ENCODE data around the gene TSPAN2. TPM values are rescaled to one million over a fixed set of nuclear protein-coding genes. Genes with fewer than 3 reads are reported as not detected.

The TSPAN2 gene
- total and polyA plus RNA-seq, 9 of the 15 experiments (the other 6 are each of a cell fraction or from before 2014, with no cell fraction given), result not detected

GRCh38 chr1:115113766-115114165 is 24.5 kb upstream of the TSPAN2 start:
- no peaks in the 10 kb centered on the region for H3K36me3 ChIP-seq (ENCODE audit: control insufficient read depth, insufficient read depth, low read length)
- no peaks in the 10 kb centered on the region for H3K9me1 ChIP-seq (ENCODE audit: control insufficient read depth, insufficient read depth, low read length)
- H2AFZ ChIP-seq (ENCODE audit: low read depth, low read length), result no peak overlapping the region
- no TSS peak for BruUV-seq (replicated peaks)
- no peak overlapping the region for H3K27ac ChIP-seq (ENCODE audit: extremely low read depth, low read depth, low read length)
- H3K4me1 ChIP-seq (replicated peaks in 1 of 2; ENCODE audit: control insufficient read depth in 2 of 2, insufficient read depth in 2 of 2, low read length in 2 of 2), result no peaks in the 10 kb centered on the region
- CTCF ChIA-PET (ENCODE audit: low intra/inter-chr PET ratio), result no interaction called here
- TF ChIP-seq HNRNPL (IDR thresholded peaks at IDR 0.05; ENCODE audit: low read depth, low read length) (no peak), EGR1 (conservative IDR thresholded peaks at IDR 0.05) (0 out of 2 replicates have a peak, but pooled peaks have one; percentile 19)
- TF ChIP-seq, protein P1, sequence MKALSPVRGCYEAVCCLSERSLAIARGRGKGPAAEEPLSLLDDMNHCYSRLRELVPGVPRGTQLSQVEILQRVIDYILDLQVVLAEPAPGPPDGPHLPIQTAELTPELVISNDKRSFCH (CRISPR knock-in tag; IDR thresholded peaks at IDR 0.05), result no peak
- TF ChIP-seq, protein P1 (tag; IDR thresholded peaks at IDR 0.05), result no peak
- H3K9me3 ChIP-seq (replicated peaks; ENCODE audit: control insufficient read depth, insufficient read depth, low read depth, low read length), result no peaks in the 10 kb centered on the region
- in situ Hi-C loops (cut with MboI) (no loop called here), intact Hi-C loops (cut with micrococcal nuclease) (loop anchor here (1.0 kb wide), 1 partner anchor 134 kb away; no protein-coding TSS in a partner anchor)
- no peak overlapping the region for H3K9ac ChIP-seq (ENCODE audit: insufficient read depth in 1 of 2, low read depth in 2 of 2, low read length in 2 of 2)
- WGBS (ENCODE audit: insufficient coverage, low coverage, missing lambda C conversion rate), result 0% methylated on average over 4 of the region's 4 CpGs
- peaks cover 0 to 27% of the 10 kb centered on the region in 2 experiments; a peak in 4 of 5 replicates for H3K27me3 ChIP-seq (ENCODE audit: control insufficient read depth in 2 of 2, insufficient read depth in 2 of 2, low read length in 2 of 2)
- POLR2A ChIA-PET, result no interaction called here
- no peaks in the 10 kb centered on the region for H3K79me2 ChIP-seq (ENCODE audit: control insufficient read depth, insufficient read depth, low read length)
- no peak overlapping the region for H3K4me2 ChIP-seq (ENCODE audit: insufficient read depth, low read length)
- no peak for DNase-seq (ENCODE audit: extremely low read depth in 1 of 4, low spot score in 3 of 4)
- no peak for FAIRE-seq
- no peaks in the 10 kb centered on the region; the same call in 1 of the 2 replicates for H4K20me1 ChIP-seq (replicated peaks; ENCODE audit: control insufficient read depth, insufficient read depth, low read length)
- H3K4me3 ChIP-seq, result no peak overlapping the region
- no peak for ATAC-seq

Measured in K562 (cell line).